Activated CD4-positive, alpha-beta memory T cell treated with anti-CD3 and anti-CD28 coated beads, Interleukin-2, amount 10 ng/mL, durations not matched to agents 7 days and 5 days (primary cell): ENCODE results near the gene FLYWCH1. TPM values are rescaled to one million over a fixed set of nuclear protein-coding genes. Genes with fewer than 3 reads are reported as not detected.
A peak's percentile ranks its signal among the peaks of the same experiment; 100 is the strongest.

Experiments used
- CTCF ChIA-PET: fragments of 350-600 bp; sonication (Branson Sonifier 250); formaldehyde crosslinking; loops from one replicate; lab custom pipeline; 2021; ENCODE audit warnings: antibody characterized with exemption, inconsistent platforms; lab: Charles Lee
- POLR2A ChIA-PET: fragments of 350-600 bp; sonication (Branson Sonifier 250); formaldehyde crosslinking; loops from one replicate; lab custom pipeline; 2021; ENCODE audit warnings: antibody characterized with exemption; lab: Charles Lee
- DNase-seq: peaks from one replicate; pipeline ENCODE4 v3.0.0-alpha.2; 2020
- H3K27ac Mint-ChIP-seq: one replicate; pipeline ENCODE4 v1.8.0; 2021; ENCODE audit warnings: mild to moderate bottlenecking, mixed read lengths
- H3K27me3 Mint-ChIP-seq: one replicate; pipeline ENCODE4 v1.8.0; 2021; ENCODE audit warnings: mixed read lengths
- H3K36me3 Mint-ChIP-seq: one replicate; pipeline ENCODE4 v1.8.0; 2021; ENCODE audit warnings: low read depth, mixed read lengths
- H3K4me1 Mint-ChIP-seq: one replicate; pipeline ENCODE4 v1.8.0; 2021; ENCODE audit warnings: mixed read lengths
- H3K4me3 Mint-ChIP-seq: one replicate; pipeline ENCODE4 v1.8.0; 2021; ENCODE audit warnings: mild to moderate bottlenecking, mixed read lengths
- H3K9me3 Mint-ChIP-seq: one replicate; pipeline ENCODE4 v1.8.0; 2021; ENCODE audit warnings: mixed read lengths
- total RNA-seq, 2 experiments: library from RNA; stranded (reverse); gene quantifications; one replicate each; pipeline ENCODE4 v1.2.3, GENCODE V29; 2021

Gene FLYWCH1
- total RNA-seq, 2 experiments from 2014 or later: 75.2 to 80.8 TPM

DNA sequence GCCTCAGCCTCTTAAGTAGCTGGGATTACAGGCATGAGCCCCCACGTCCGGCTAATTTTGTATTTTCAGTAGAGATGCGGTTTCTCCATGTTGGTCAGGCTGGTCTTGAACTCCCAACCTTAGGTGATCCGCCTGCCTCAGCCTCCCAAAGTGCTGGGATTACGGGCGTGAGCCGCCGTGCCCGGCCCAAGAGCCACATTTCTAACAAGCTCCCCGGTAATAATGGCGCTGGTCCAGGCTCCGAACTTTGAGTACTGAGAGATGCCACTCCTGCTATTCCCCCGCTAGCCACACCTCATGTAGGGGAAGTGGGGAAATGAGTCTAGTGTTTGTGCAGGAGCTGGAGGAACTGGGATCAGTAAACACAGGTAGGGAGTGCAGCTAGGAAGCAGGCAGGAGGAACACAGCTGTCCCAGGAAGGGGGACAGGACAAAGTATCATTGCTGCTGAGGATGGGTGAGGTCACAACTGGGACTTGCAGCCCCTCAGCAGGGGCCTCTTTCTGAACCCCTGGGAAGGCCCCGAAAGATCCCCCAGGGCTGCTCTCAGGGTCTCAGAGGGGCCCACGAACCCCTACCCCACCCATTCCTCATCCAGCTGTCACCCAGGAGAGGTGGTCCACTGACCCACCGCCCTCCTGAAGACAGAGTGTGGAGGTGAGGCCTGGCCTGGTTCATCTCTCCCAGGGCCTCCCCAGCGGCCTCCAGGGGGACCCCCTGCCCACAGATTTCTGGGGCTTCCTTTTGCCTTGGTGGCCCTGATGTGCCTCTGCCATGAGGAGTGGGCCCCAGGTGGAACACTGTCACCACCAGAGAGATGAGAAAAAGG, 48.7 kb downstream of the FLYWCH1 start:
- Mint-ChIP-seq H3K4me3 (no peak overlapping the region), H3K27ac (no peak overlapping the region), H3K36me3 (no peaks in the 10 kb centered on the region), H3K27me3 (peaks cover 39% of the 10 kb centered on the region), H3K9me3 (no peaks in the 10 kb centered on the region), H3K4me1 (peaks cover 18% of the 10 kb centered on the region)
- ChIA-PET POLR2A (interaction anchor here (1.1 kb wide), 2 partner anchors 10 to 20 kb away, joined by 3 read pairs; partner anchors contain the start of gene PKMYT1), CTCF (interaction anchor here (0.7 to 2.1 kb wide), 4 partner anchors 10 to 1083 kb away, joined by 3 to 8 read pairs (median 5); no protein-coding TSS in a partner anchor)
- no peak for DNase-seq

DNA sequence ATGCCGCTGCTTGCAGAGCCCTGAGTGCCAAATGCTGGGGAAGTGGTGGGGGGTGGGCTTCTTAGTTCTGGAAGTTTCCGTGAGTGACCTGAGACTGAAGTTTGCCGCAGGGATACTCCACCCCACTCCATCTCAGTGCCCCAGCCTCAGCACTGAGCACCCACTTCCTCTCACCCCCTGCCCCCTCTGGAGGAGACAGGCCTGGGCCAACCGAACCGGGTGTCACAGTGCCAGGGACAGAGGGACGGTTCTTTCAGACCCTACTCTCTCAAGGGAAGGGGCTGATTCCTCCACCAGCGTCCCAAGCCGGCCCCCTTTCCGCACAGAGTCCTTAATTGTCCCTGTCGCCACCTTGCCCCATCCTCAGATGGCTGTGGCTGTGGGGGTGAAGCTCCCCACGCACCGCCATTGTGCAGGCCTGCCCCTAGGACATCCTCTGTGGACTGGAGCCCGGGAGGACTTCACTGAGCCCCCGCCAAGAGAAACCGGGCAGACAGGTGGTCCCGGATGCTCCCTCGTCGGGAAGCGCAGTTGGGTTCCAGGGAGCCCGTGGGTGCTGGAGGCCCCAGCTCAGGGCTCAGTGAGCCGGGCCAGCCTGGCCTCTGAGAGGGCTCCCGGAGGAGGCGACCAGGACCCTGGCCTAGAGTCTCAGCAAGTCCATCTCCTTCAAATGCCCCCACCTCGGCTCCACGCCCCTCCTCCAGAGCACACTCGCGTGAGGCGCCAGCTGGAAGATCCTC, 50.8 kb downstream of the FLYWCH1 start:
- no peaks in the 10 kb centered on the region for H3K36me3 Mint-ChIP-seq
- peaks cover 38% of the 10 kb centered on the region for H3K27me3 Mint-ChIP-seq
- H3K27ac Mint-ChIP-seq: no peak overlapping the region
- POLR2A ChIA-PET: interaction anchor here (1.1 to 4.3 kb wide), 2 partner anchors 18 to 21 kb away, joined by 3 to 29 read pairs; partner anchors contain the start of gene PKMYT1
- H3K4me3 Mint-ChIP-seq: no peak overlapping the region
- peaks cover 24% of the 10 kb centered on the region for H3K4me1 Mint-ChIP-seq
- CTCF ChIA-PET: interaction anchor here (0.6 to 1.6 kb wide), 6 partner anchors 10 to 135 kb away, joined by 3 to 9 read pairs (median 3); no protein-coding TSS in a partner anchor
- no peaks in the 10 kb centered on the region for H3K9me3 Mint-ChIP-seq
- DNase-seq: no peak

DNA sequence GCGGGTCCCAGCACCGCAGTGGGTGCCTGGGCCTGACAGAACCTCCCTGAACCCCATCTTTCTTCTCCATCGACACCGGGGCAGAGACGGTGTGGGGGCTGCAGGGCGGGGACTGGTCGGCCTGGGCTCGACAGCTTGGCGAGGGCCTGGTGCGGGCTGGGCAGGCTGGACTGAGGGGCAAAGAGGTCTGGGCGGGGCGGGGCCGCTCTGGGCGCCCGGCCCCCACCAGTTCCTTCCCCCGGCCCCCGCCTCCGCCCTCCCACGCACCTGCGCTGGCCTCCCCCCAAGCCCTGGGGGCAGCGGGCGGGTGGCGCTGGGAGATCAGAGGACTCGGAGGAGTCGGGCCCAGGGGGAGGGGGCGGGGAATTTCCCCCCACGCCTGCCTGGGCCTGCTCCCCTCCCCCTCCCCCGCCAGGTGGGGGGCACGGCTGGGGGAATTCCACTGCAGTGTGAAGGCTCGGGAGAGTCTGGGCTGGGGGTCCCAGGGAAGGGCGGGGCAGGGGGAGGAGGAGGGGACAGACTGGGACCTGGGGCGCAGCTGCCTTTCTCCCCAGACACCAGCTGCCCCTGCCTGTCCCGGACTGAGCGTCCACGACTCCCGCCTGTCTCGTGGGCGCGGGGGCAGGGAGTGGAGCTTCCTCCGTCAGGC, 51.5 kb downstream of the FLYWCH1 start:
- Mint-ChIP-seq H3K9me3 (no peaks in the 10 kb centered on the region), H3K27ac (no peak overlapping the region), H3K4me3 (no peak overlapping the region), H3K27me3 (peaks cover 43% of the 10 kb centered on the region), H3K4me1 (peaks cover 28% of the 10 kb centered on the region), H3K36me3 (no peaks in the 10 kb centered on the region)
- no peak for DNase-seq
- CTCF ChIA-PET: interaction anchor here (0.6 to 1.6 kb wide), 3 partner anchors 11 to 134 kb away, joined by 3 to 9 read pairs (median 3); no protein-coding TSS in a partner anchor
- POLR2A ChIA-PET: interaction anchor here (1.1 to 4.3 kb wide), 2 partner anchors 18 to 21 kb away, joined by 3 to 29 read pairs; partner anchors contain the start of gene PKMYT1

DNA sequence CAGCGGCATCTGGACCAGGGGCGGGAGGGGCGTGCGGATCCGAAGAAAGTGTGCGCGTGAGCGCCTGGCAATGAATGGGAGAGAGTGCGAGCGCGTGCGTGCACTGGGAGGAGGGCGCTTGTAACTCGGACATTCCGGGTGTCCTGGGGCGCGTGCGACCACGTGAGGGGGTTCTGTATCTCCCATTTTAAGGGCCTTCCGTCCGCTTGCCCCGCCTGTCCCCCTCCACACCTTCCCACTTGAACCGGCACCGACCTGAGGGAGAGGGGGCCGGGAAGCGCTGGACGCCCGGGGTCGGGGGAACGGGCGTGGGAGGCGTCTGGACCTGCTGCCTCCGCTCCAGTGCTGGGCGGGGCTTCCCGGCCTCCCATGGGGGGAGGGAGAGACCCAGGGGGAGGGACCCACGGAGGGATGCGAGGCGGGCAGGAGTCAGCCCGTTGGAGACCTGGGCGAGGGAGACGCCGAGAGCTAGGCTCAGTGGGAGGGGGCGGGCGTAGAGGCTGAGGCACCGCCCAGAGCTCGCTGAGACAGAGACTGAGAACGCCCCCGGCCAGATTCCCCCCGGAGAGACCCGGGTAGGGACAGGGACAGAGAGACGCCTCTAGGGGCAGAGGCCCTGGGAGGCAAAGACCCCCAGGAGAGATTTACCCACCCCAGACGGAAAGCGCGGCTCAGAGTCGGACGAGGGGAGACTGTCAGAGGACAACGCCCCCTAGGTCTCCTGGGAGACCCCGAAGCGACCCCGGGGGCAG, 52.2 kb downstream of the FLYWCH1 start, which contains the start of gene KREMEN2:
Gene KREMEN2, plus strand, starts transcription at position 553 of the 752 bp plus-strand sequence. CDS start 246 bp downstream, outside the sequence.
- Mint-ChIP-seq H3K27me3 (peaks cover 47% of the 10 kb centered on the region), H3K27ac (no peak within 1 kb of the TSS), H3K9me3 (no peaks in the 10 kb centered on the region), H3K4me1 (peaks cover 35% of the 10 kb centered on the region), H3K4me3 (peak within 1 kb of the TSS; percentile 36), H3K36me3 (no peaks in the 10 kb centered on the region)
- CTCF ChIA-PET: interaction anchor here (1.6 kb wide), 1 partner anchor 11 kb away, joined by 9 read pairs; no protein-coding TSS in a partner anchor
- no peak for DNase-seq
- POLR2A ChIA-PET: interaction anchor here (4.3 kb wide), 1 partner anchor 17 kb away, joined by 29 read pairs; the partner anchor contains the start of gene PKMYT1

DNA sequence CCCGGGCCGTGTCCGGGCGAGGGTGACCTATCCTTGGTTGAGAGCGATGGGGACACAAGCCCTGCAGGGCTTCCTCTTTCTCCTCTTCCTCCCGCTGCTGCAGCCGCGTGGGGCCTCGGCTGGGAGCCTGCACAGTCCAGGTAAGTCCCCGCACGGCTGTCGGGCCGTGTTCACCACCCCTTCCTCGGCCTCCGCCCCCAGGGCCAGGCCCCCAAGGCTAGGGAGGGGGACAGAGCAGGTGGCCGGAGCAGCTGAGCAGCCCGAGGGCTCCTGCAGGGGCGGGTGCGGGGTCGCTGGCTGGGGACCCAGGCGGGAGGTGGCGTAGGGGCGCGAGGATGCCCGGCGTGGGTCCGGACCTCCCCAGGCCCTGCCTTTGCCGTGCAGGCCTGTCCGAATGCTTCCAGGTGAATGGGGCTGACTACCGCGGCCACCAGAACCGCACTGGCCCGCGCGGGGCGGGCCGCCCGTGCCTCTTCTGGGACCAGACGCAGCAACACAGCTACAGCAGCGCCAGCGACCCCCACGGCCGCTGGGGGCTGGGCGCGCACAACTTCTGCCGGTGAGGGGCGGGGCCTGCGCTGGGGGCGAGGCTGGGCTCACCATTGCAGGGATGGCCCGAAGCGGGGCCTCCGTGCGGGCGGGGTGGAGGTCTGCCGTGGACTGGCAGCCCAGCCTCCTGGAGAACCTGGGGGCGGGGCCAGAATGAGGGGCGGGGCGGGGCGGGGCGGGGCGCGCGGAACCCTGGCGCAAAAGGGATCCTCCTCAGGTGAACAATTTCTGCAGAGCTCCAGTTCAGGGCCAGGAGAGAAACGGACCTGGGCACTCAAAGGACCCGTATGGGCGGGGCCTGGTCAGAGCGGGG, 53.0 kb downstream of the FLYWCH1 start:
- H3K27ac Mint-ChIP-seq: no peak overlapping the region
- ChIA-PET POLR2A (interaction anchor here (1.0 to 4.3 kb wide), 2 partner anchors 12 to 16 kb away, joined by 7 to 29 read pairs; partner anchors contain the start of gene PKMYT1), CTCF (interaction anchor here (0.5 to 1.4 kb wide), 4 partner anchors 17 to 94 kb away, joined by 3 to 7 read pairs (median 4); no protein-coding TSS in a partner anchor)

DNA sequence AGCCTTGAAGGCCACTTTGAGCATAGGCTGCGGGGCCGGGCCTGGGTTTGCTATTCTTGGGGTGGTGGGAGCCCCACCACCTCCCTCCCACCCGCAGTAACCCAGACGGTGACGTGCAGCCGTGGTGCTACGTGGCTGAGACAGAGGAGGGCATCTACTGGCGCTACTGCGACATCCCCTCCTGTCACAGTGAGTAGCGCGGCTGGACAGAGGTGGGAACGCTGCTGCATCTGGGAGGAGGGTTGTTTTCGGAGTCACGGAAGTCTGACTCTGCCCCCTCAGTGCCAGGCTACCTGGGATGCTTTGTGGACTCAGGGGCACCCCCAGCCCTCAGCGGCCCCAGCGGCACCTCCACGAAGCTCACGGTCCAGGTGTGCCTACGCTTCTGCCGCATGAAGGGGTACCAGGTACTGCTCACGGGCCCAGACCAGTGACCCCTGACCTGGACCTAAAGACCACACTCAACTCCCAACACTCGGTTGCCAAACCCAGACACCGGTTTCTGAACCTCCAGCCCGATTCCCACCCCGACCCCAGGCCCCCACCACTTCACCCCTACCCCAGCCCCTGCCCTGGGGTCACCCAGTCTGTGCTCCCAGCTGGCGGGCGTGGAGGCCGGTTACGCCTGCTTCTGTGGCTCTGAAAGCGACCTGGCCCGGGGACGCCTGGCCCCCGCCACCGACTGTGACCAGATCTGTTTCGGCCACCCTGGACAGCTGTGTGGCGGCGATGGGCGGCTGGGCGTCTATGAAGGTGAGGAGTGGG, 54.5 kb downstream of the FLYWCH1 start:
- no peak for DNase-seq
- Mint-ChIP-seq H3K9me3 (no peaks in the 10 kb centered on the region), H3K27me3 (peaks cover 41% of the 10 kb centered on the region), H3K4me3 (no peak overlapping the region), H3K4me1 (peaks cover 44% of the 10 kb centered on the region), H3K27ac (no peak overlapping the region), H3K36me3 (peaks cover 8% of the 10 kb centered on the region)
- ChIA-PET CTCF (interaction anchor here (0.5 to 1.4 kb wide), 4 partner anchors 19 to 825 kb away, joined by 3 to 7 read pairs (median 4); no protein-coding TSS in a partner anchor), POLR2A (interaction anchor here (4.3 kb wide), 1 partner anchor 15 kb away, joined by 29 read pairs; the partner anchor contains the start of gene PKMYT1)

More for the DNA sequence above, 53.0 kb downstream of the FLYWCH1 start:
- peak; percentile 71 for DNase-seq
- H3K36me3 Mint-ChIP-seq: no peaks in the 10 kb centered on the region
- peaks cover 35% of the 10 kb centered on the region for H3K4me1 Mint-ChIP-seq
- peaks cover 45% of the 10 kb centered on the region for H3K27me3 Mint-ChIP-seq
- H3K4me3 Mint-ChIP-seq: peak overlapping the region; percentile 36
- H3K9me3 Mint-ChIP-seq: no peaks in the 10 kb centered on the region

DNA sequence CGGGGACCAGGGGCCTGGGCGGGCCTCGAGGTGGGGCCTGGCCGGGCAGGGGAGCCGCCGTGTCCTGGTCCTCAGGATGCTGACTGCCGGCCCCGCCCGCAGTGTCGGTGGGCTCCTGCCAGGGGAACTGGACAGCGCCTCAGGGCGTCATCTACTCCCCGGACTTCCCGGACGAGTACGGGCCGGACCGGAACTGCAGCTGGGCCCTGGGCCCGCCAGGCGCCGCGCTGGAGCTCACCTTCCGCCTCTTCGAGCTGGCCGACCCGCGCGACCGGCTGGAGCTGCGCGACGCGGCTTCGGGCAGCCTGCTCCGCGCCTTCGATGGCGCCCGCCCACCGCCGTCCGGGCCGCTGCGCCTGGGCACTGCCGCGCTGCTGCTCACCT, 55.1 kb downstream of the FLYWCH1 start:
- DNase-seq: no peak
- CTCF ChIA-PET: interaction anchor here (0.5 to 0.7 kb wide), 2 partner anchors 108 to 826 kb away, joined by 3 read pairs; no protein-coding TSS in a partner anchor
- POLR2A ChIA-PET: interaction anchor here (1.0 to 1.3 kb wide), 2 partner anchors 12 to 13 kb away, joined by 3 to 4 read pairs; partner anchors contain the start of gene PKMYT1
- H3K9me3 Mint-ChIP-seq: no peaks in the 10 kb centered on the region
- peaks cover 39% of the 10 kb centered on the region for H3K27me3 Mint-ChIP-seq
- H3K36me3 Mint-ChIP-seq: peaks cover 12% of the 10 kb centered on the region
- H3K4me3 Mint-ChIP-seq: no peak overlapping the region
- peaks cover 44% of the 10 kb centered on the region for H3K4me1 Mint-ChIP-seq
- H3K27ac Mint-ChIP-seq: no peak overlapping the region

DNA sequence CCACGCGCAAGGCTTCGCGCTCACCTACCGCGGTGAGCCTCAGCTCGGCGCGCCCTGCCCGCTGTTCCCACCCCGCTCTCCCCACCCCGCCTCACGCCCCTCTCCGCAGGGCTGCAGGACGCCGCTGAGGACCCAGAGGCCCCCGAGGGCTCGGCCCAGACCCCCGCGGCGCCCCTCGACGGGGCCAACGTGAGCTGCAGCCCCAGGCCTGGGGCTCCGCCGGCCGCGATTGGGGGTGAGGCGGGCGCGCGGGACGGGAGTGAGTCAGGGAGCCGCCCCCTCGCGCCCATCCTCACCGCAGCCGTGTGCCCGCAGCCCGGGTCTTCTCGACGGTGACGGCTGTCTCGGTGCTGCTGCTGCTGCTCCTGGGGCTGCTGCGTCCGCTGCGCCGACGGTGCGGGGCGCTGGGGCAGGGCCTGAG, 55.5 kb downstream of the FLYWCH1 start:
- no peak overlapping the region for H3K4me3 Mint-ChIP-seq
- H3K9me3 Mint-ChIP-seq: no peaks in the 10 kb centered on the region
- POLR2A ChIA-PET: interaction anchor here (0.7 to 1.3 kb wide), 3 partner anchors 11 to 14 kb away, joined by 3 to 4 read pairs (median 3); partner anchors contain the start of gene PKMYT1
- peaks cover 16% of the 10 kb centered on the region for H3K36me3 Mint-ChIP-seq
- H3K27me3 Mint-ChIP-seq: peaks cover 35% of the 10 kb centered on the region
- no peak overlapping the region for H3K27ac Mint-ChIP-seq
- peaks cover 45% of the 10 kb centered on the region for H3K4me1 Mint-ChIP-seq
- DNase-seq: no peak
- CTCF ChIA-PET: interaction anchor here (0.5 to 0.6 kb wide), 2 partner anchors 143 to 826 kb away, joined by 3 to 4 read pairs; no protein-coding TSS in a partner anchor

DNA sequence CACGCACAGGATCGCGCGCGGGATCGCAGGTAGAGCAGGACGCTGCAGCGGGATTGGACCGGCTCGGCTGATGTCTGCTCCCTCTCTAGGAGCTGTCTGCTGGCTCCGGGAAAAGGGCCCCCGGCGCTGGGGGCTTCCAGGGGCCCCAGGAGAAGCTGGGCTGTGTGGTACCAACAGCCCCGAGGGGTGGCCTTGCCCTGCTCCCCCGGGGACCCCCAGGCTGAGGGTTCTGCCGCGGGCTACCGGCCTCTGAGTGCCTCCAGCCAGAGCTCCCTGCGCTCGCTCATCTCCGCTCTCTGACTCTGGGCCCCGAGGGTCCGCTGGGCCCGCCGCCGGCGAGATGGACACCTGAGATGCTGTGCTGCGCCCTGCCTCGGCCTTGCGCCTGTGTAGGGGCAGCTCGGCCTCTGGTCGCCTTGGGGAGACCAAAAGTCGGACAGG, 56.0 kb downstream of the FLYWCH1 start:
- ChIA-PET POLR2A (interaction anchor here (0.7 to 1.3 kb wide), 3 partner anchors 11 to 13 kb away, joined by 3 to 4 read pairs (median 3); partner anchors contain the start of gene PKMYT1), CTCF (interaction anchor here (0.6 kb wide), 1 partner anchor 144 kb away, joined by 4 read pairs; no protein-coding TSS in a partner anchor)
- Mint-ChIP-seq H3K27me3 (peaks cover 30% of the 10 kb centered on the region), H3K36me3 (peaks cover 21% of the 10 kb centered on the region), H3K4me1 (peaks cover 46% of the 10 kb centered on the region), H3K4me3 (no peak overlapping the region), H3K9me3 (no peaks in the 10 kb centered on the region), H3K27ac (no peak overlapping the region)
- no peak for DNase-seq

DNA sequence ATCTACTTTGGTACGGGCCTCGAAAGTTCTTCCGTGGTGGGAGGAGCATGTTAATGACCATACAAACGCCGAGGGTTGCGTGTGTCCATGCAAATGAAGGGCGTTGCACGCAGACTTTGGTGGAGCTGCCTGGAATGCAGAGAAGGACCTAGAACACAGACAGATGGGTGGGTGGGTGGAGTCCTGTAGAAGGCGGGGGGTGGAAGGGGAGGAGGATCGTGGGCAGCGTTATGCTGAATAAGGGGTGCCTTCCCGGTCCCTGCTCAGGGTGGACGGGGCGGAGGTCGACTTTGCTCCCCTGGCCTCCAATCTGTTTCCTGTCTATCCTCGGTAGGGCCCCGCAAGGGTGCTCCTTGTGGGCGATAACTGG, 56.6 kb downstream of the FLYWCH1 start:
- POLR2A ChIA-PET: interaction anchor here (1.3 kb wide), 1 partner anchor 12 kb away, joined by 4 read pairs; the partner anchor contains the start of gene PKMYT1
- peak overlapping the region; percentile 32 for H3K27ac Mint-ChIP-seq
- peaks cover 45% of the 10 kb centered on the region for H3K4me1 Mint-ChIP-seq
- peaks cover 27% of the 10 kb centered on the region for H3K27me3 Mint-ChIP-seq
- CTCF ChIA-PET: no interaction called here
- peaks cover 22% of the 10 kb centered on the region for H3K36me3 Mint-ChIP-seq
- DNase-seq: no peak
- H3K4me3 Mint-ChIP-seq: peak overlapping the region; percentile 65
- H3K9me3 Mint-ChIP-seq: no peaks in the 10 kb centered on the region
